ENCODE data around the gene ETHE1. TPM values are rescaled to one million over a fixed set of nuclear protein-coding genes. Genes with fewer than 3 reads are reported as not detected.
"Not testable (repeated sequence)": the region's sequence is repeated elsewhere in the genome, so short reads cannot be mapped to it uniquely, and the experiment has no call there.

Gene ETHE1
- total RNA-seq, 2 donors from 2014 or later: 101 to 125 TPM

GRCh38 chr19:43562226-43562697, 35.3 kb upstream of the ETHE1 start:
- Mint-ChIP-seq H3K27me3 (ENCODE audit: low read depth) (no peaks in the 10 kb centered on the region), H3K4me3 (peak overlapping the region; percentile 65 to 75), H3K36me3 (ENCODE audit: insufficient read depth in 2 of 2) (peaks cover 11 to 21% of the 10 kb centered on the region in 2 donors), H3K9me3 (peaks cover 0 to 2% of the 10 kb centered on the region in 2 donors), H3K4me1 (ENCODE audit: low read depth) (peaks cover 51% of the 10 kb centered on the region), H3K27ac (peak overlapping the region; percentile 94)
- ATAC-seq (replicated peaks in 1 of 2) (no peak), DNase-seq (no peak)

GRCh38 chr19:43561139-43561970, 34.4 kb upstream of the ETHE1 start:
- H3K4me3 Mint-ChIP-seq: no peak overlapping the region
- H3K36me3 Mint-ChIP-seq (ENCODE audit: insufficient read depth in 2 of 2): peaks cover 11 to 19% of the 10 kb centered on the region in 2 donors
- no peaks in the 10 kb centered on the region for H3K27me3 Mint-ChIP-seq (ENCODE audit: low read depth)
- peaks cover 0 to 2% of the 10 kb centered on the region in 2 donors for H3K9me3 Mint-ChIP-seq
- ATAC-seq (replicated peaks in 1 of 2) (no peak), DNase-seq (no peak)
- H3K27ac Mint-ChIP-seq: peak overlapping the region; percentile 94
- peaks cover 51% of the 10 kb centered on the region for H3K4me1 Mint-ChIP-seq (ENCODE audit: low read depth)

GRCh38 chr19:43560687-43561086, 33.7 kb upstream of the ETHE1 start:
- Mint-ChIP-seq H3K27ac (no peak overlapping the region), H3K4me1 (ENCODE audit: low read depth) (peaks cover 52% of the 10 kb centered on the region), H3K27me3 (ENCODE audit: low read depth) (no peaks in the 10 kb centered on the region), H3K36me3 (ENCODE audit: insufficient read depth in 2 of 2) (peaks cover 11 to 19% of the 10 kb centered on the region in 2 donors), H3K4me3 (no peak overlapping the region), H3K9me3 (peaks cover 0 to 2% of the 10 kb centered on the region in 2 donors)
- ATAC-seq (replicated peaks in 1 of 2): no peak
- DNase-seq: no peak

DNA sequence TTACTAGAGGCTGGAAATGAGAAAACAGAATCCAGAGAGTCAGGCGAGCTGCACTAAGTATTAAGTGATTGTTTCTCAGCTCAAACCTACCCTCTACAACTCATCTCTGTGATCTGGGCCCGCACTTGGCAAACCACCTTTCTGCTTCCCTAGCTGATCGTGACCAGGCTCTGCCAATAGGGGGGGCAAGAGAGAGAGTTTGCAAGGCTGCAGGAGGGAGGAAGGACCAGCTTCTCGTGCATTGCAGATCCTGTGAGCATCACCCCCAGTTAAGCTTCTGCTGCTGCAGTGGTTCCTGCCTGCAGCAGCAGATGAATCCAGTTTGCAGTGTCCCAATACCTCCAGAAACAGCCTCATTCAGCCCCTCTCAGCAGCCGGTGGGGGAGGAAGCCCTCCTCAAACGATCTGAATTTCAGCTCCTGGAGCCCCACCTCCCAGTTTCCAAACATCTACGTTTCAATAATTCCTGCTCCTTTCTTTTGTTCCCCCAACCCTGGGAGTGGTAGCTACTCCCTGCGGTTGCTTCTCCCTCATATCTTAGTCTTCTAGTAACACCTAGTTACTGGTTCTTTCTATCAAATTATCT, 28.3 kb upstream of the ETHE1 start:
- Mint-ChIP-seq H3K27ac (peak overlapping the region; percentile 60), H3K36me3 (ENCODE audit: insufficient read depth in 2 of 2) (peaks cover 7 to 15% of the 10 kb centered on the region in 2 donors), H3K4me1 (ENCODE audit: low read depth) (peaks cover 12% of the 10 kb centered on the region), H3K27me3 (ENCODE audit: low read depth) (no peaks in the 10 kb centered on the region), H3K9me3 (no peaks in the 10 kb centered on the region), H3K4me3 (no peak overlapping the region)
- DNase-seq: peak; percentile 80 to 84
- ATAC-seq (replicated peaks in 1 of 2): peak; percentile 73 to 88

- H3K27me3 Mint-ChIP-seq (ENCODE audit: low read depth): no peaks in the 10 kb centered on the region
- no peak for ATAC-seq (replicated peaks in 1 of 2)
- H3K4me3 Mint-ChIP-seq: no peak overlapping the region
- H3K9me3 Mint-ChIP-seq: no peaks in the 10 kb centered on the region
- peaks cover 7 to 14% of the 10 kb centered on the region in 2 donors for H3K36me3 Mint-ChIP-seq (ENCODE audit: insufficient read depth in 2 of 2)
- H3K27ac Mint-ChIP-seq: no peak overlapping the region
- H3K4me1 Mint-ChIP-seq (ENCODE audit: low read depth): peaks cover 10% of the 10 kb centered on the region
- no peak for DNase-seq
Measured at GRCh38 chr19:43554317-43554895, 27.4 kb upstream of the ETHE1 start.

DNA sequence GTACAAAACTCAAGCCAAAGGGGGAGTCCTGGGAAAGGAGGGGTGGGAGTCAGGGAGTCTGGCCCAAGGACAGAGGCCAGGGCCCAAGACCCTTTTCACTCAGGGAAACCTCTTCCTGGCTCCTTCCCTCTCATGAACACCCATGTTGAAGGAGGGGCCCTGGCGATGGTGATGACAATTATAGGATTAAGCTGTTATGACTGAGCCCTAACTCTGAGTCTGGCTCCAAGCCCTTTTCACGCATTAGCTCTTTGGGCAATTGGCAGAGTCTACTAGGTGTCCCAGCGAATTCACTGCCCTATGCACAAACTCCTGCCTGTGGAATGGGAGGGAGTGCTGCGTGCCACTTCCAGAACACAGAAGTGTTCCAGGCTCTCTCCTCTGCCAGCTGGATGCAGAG, 26.7 kb upstream of the ETHE1 start:
- H3K9me3 Mint-ChIP-seq: no peaks in the 10 kb centered on the region
- H3K4me1 Mint-ChIP-seq (ENCODE audit: low read depth): peaks cover 10% of the 10 kb centered on the region
- H3K4me3 Mint-ChIP-seq: no peak overlapping the region
- ATAC-seq (replicated peaks in 1 of 2): no peak
- no peaks in the 10 kb centered on the region for H3K27me3 Mint-ChIP-seq (ENCODE audit: low read depth)
- H3K36me3 Mint-ChIP-seq (ENCODE audit: insufficient read depth in 2 of 2): peaks cover 7 to 14% of the 10 kb centered on the region in 2 donors
- no peak for DNase-seq
- H3K27ac Mint-ChIP-seq: no peak overlapping the region

DNA sequence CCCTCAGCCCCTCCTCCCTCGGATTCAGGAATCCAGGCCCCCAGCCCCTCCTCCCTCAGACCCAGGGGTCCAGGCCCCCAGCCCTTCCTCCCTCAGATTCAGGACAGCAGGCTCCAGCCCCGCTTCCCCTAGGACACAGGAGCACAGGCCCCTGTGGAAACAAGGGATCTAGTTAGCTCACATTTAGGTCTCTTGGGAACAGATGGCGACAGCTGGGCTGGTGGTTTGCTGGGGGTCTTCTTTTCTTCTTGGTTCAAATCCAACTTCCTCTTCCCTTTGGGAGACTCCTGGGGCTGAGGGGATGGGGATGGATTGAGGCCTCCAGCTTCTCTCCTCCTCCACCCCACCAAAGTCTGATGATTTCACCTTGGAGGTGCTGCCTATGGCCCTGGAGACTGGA, 25.6 kb upstream of the ETHE1 start:
- H3K4me1 Mint-ChIP-seq (ENCODE audit: low read depth): peaks cover 10% of the 10 kb centered on the region
- H3K4me3 Mint-ChIP-seq: no peak overlapping the region
- DNase-seq (no peak), ATAC-seq (replicated peaks in 1 of 2) (no peak)
- H3K27me3 Mint-ChIP-seq (ENCODE audit: low read depth): no peaks in the 10 kb centered on the region
- peak overlapping the region; percentile 44 for H3K27ac Mint-ChIP-seq
- H3K36me3 Mint-ChIP-seq (ENCODE audit: insufficient read depth in 2 of 2): peaks cover 7 to 13% of the 10 kb centered on the region in 2 donors
- H3K9me3 Mint-ChIP-seq: no peaks in the 10 kb centered on the region

DNA sequence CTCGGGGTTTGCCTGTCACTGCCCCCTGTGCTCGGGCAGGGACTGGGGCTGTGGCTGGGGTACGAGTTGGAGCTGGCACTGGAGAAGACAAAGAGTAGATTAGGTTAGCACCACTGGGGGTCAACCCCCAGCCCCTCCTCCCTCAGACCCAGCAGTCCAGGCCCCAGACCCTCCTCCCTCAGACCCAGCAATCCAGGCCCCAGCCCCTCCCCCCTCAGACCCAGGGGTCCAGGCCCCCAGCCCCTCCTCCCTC, 25.1 kb upstream of the ETHE1 start:
- H3K27me3 Mint-ChIP-seq (ENCODE audit: low read depth): no peaks in the 10 kb centered on the region
- no peak overlapping the region for H3K27ac Mint-ChIP-seq
- no peak for DNase-seq
- ATAC-seq (replicated peaks in 1 of 2): no peak
- no peaks in the 10 kb centered on the region for H3K9me3 Mint-ChIP-seq
- H3K36me3 Mint-ChIP-seq (ENCODE audit: insufficient read depth in 2 of 2): peaks cover 7 to 9% of the 10 kb centered on the region in 2 donors
- peaks cover 10% of the 10 kb centered on the region for H3K4me1 Mint-ChIP-seq (ENCODE audit: low read depth)
- H3K4me3 Mint-ChIP-seq: no peak overlapping the region

GRCh38 chr19:43551399-43552197, 24.6 kb upstream of the ETHE1 start:
- peaks cover 10% of the 10 kb centered on the region for H3K4me1 Mint-ChIP-seq (ENCODE audit: low read depth)
- ATAC-seq (replicated peaks in 1 of 2) (no peak), DNase-seq (no peak)
- H3K27ac Mint-ChIP-seq: peak overlapping the region; percentile 2
- H3K36me3 Mint-ChIP-seq (ENCODE audit: insufficient read depth in 2 of 2): peaks cover 7 to 9% of the 10 kb centered on the region in 2 donors
- no peak overlapping the region for H3K4me3 Mint-ChIP-seq
- H3K9me3 Mint-ChIP-seq: no peaks in the 10 kb centered on the region
- no peaks in the 10 kb centered on the region for H3K27me3 Mint-ChIP-seq (ENCODE audit: low read depth)

- no peak for DNase-seq
- Mint-ChIP-seq H3K4me3 (no peak overlapping the region), H3K4me1 (ENCODE audit: low read depth) (no peaks in the 10 kb centered on the region), H3K27ac (no peak overlapping the region), H3K9me3 (no peaks in the 10 kb centered on the region), H3K36me3 (ENCODE audit: insufficient read depth in 2 of 2) (peaks cover 7 to 9% of the 10 kb centered on the region in 2 donors), H3K27me3 (ENCODE audit: low read depth) (no peaks in the 10 kb centered on the region)
- ATAC-seq (replicated peaks in 1 of 2): no peak
Measured at GRCh38 chr19:43548706-43549105, 21.7 kb upstream of the ETHE1 start.

- H3K4me1 Mint-ChIP-seq (ENCODE audit: low read depth); H3K36me3 Mint-ChIP-seq (ENCODE audit: insufficient read depth in 2 of 2); H3K27me3 Mint-ChIP-seq (ENCODE audit: low read depth); H3K4me3 Mint-ChIP-seq; H3K27ac Mint-ChIP-seq; DNase-seq; H3K9me3 Mint-ChIP-seq; ATAC-seq (replicated peaks in 1 of 2): not testable (repeated sequence)
Measured at GRCh38 chr19:43547926-43548325, 20.9 kb upstream of the ETHE1 start.

- DNase-seq (no peak), ATAC-seq (replicated peaks in 1 of 2) (no peak)
- H3K27ac Mint-ChIP-seq: no peak overlapping the region
- H3K27me3 Mint-ChIP-seq (ENCODE audit: low read depth): no peaks in the 10 kb centered on the region
- H3K9me3 Mint-ChIP-seq: no peaks in the 10 kb centered on the region
- H3K4me1 Mint-ChIP-seq (ENCODE audit: low read depth): no peaks in the 10 kb centered on the region
- H3K4me3 Mint-ChIP-seq: no peak overlapping the region
- H3K36me3 Mint-ChIP-seq (ENCODE audit: insufficient read depth in 2 of 2): peaks cover 7 to 9% of the 10 kb centered on the region in 2 donors
Measured at GRCh38 chr19:43546581-43546980, 19.6 kb upstream of the ETHE1 start.

DNA sequence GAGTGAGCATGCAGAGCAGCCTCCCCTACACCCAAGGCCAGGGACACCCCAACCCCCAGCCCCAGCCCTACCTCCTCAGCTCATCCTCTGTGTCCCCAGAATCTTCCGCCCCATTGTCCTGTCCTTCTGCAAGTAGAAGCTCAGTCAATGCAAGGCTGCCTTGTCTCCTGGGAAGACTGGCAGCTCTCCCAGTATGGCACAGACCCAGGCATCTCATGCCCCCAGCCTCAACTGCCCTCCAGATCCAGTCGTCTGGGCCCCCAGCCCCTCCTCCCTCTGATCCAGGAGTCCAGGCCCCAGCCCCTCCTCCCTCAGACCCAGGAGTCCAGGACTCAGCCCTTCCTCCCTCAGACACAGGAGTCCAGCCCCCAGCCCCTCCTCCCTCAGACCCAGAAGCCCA, 19.0 kb upstream of the ETHE1 start:
- no peaks in the 10 kb centered on the region for H3K4me1 Mint-ChIP-seq (ENCODE audit: low read depth)
- no peak overlapping the region for H3K27ac Mint-ChIP-seq
- H3K9me3 Mint-ChIP-seq: no peaks in the 10 kb centered on the region
- no peak for ATAC-seq (replicated peaks in 1 of 2)
- no peak for DNase-seq
- no peak overlapping the region for H3K4me3 Mint-ChIP-seq
- H3K36me3 Mint-ChIP-seq (ENCODE audit: insufficient read depth in 2 of 2): peaks cover 7 to 11% of the 10 kb centered on the region in 2 donors
- no peaks in the 10 kb centered on the region for H3K27me3 Mint-ChIP-seq (ENCODE audit: low read depth)

Measured in activated T-cell treated with anti-CD3 and anti-CD28 coated beads, Interleukin-2, amount 50 U/mL, for 72 hours (primary cell).